Smooth muscle cell (in vitro differentiated cells): ENCODE results near the gene COL13A1. TPM values are rescaled to one million over a fixed set of nuclear protein-coding genes. Genes with fewer than 3 reads are reported as not detected.

Experiments
- DNase-seq: peaks from one replicate; lab custom pipeline; 2025; ENCODE audit not compliant: unreplicated experiment; lab: John Stamatoyannopoulos, UW
- H2AFZ ChIP-seq: fragments of 200-600 bp; sonication (generic); 2 replicates; pipeline ENCODE4 v1.6.0; 2016; ENCODE audit warnings: antibody characterized with exemption, low read depth, mild to moderate bottlenecking
- H3F3A ChIP-seq: fragments of 200-600 bp; sonication (generic); 2 replicates; pipeline ENCODE4 v1.6.0; 2017; ENCODE audit warnings: antibody characterized with exemption, low read depth
- H3K27ac ChIP-seq: fragments of 200-600 bp; sonication (generic); 2 replicates; pipeline ENCODE4 v1.5.1; 2016; ENCODE audit warnings: low read depth, mild to moderate bottlenecking
- H3K27me3 ChIP-seq: fragments of 200-600 bp; sonication (generic); 2 replicates; pipeline ENCODE4 v1.6.1; 2016; ENCODE audit warnings: low read depth, mild to moderate bottlenecking
- H3K36me3 ChIP-seq: fragments of 200-600 bp; sonication (generic); 2 replicates; pipeline ENCODE4 v1.5.1; 2016; ENCODE audit warnings: low read depth
- H3K4me1 ChIP-seq: fragments of 200-600 bp; sonication (generic); 2 replicates; pipeline ENCODE4 v1.5.1; 2016; ENCODE audit warnings: low read depth
- H3K4me2 ChIP-seq: fragments of 200-600 bp; sonication (generic); 2 replicates; pipeline ENCODE4 v1.6.0; 2016; ENCODE audit warnings: mild to moderate bottlenecking
- H3K4me3 ChIP-seq: fragments of 200-600 bp; sonication (generic); 2 replicates; pipeline ENCODE4 v1.5.1; 2016; ENCODE audit warnings: mild to moderate bottlenecking
- H3K79me2 ChIP-seq: fragments of 200-600 bp; sonication (generic); 2 replicates; pipeline ENCODE4 v1.6.0; 2016; ENCODE audit warnings: low read depth, mild to moderate bottlenecking
- H3K9ac ChIP-seq: fragments of 200-600 bp; sonication (generic); 2 replicates; pipeline ENCODE4 v1.6.0; 2016; ENCODE audit warnings: low read depth
- H3K9me3 ChIP-seq: fragments of 200-600 bp; sonication (generic); replicated peaks from 2 replicates; pipeline ENCODE4 v1.5.1; 2016; ENCODE audit warnings: low read depth
- H4K20me1 ChIP-seq: fragments of 200-600 bp; sonication (generic); 2 replicates; pipeline ENCODE4 v1.6.0; 2016; ENCODE audit warnings: low read depth
- WGBS: methylation state at CpG from one replicate; pipeline ENCODE4 v1.1.7; 2016; ENCODE audit warnings: low lambda C conversion rate; 5-methylcytosine and 5-hydroxymethylcytosine counted together
- polyA plus RNA-seq: library from polyadenylated mRNA; unstranded; fragments of >200 nt; fragmentation: Nextera tagmentation; extraction: Ambion mirVana; gene quantifications from 2 replicates; pipeline ENCODE4 v1.2.1, GENCODE V29; 2016
- total RNA-seq: library from RNA; depleted of rRNA; stranded (reverse); fragments of >200 nt; gene quantifications from 2 replicates; pipeline ENCODE4 v1.2.3, GENCODE V29; 2014
- TF ChIP-seq, protein P1 (sequence below): fragments of 200-600 bp; sonication (generic); IDR thresholded peaks from 2 replicates; pipeline ENCODE4 v1.5.1; 2017; ENCODE audit warnings: borderline replicate concordance, mild to moderate bottlenecking, antibody characterized with exemption; ENCODE audit not compliant: insufficient read depth, poor library complexity, severe bottlenecking

Gene COL13A1
- total and polyA plus RNA-seq, 2 experiments from 2014 or later = 6.1 to 15.0 TPM

GRCh38 chr10:69866246-69866687 lies 64.6 kb downstream of the COL13A1 start:
- TF ChIP-seq, protein P1, sequence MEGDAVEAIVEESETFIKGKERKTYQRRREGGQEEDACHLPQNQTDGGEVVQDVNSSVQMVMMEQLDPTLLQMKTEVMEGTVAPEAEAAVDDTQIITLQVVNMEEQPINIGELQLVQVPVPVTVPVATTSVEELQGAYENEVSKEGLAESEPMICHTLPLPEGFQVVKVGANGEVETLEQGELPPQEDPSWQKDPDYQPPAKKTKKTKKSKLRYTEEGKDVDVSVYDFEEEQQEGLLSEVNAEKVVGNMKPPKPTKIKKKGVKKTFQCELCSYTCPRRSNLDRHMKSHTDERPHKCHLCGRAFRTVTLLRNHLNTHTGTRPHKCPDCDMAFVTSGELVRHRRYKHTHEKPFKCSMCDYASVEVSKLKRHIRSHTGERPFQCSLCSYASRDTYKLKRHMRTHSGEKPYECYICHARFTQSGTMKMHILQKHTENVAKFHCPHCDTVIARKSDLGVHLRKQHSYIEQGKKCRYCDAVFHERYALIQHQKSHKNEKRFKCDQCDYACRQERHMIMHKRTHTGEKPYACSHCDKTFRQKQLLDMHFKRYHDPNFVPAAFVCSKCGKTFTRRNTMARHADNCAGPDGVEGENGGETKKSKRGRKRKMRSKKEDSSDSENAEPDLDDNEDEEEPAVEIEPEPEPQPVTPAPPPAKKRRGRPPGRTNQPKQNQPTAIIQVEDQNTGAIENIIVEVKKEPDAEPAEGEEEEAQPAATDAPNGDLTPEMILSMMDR = no peak
- H2AFZ ChIP-seq = peak overlapping the region; percentile 88
- H3F3A ChIP-seq = peaks cover 9% of the 10 kb centered on the region
- no peaks in the 10 kb centered on the region for H3K79me2 ChIP-seq
- no peaks in the 10 kb centered on the region for H3K27me3 ChIP-seq
- no peaks in the 10 kb centered on the region for H4K20me1 ChIP-seq
- no peaks in the 10 kb centered on the region for H3K36me3 ChIP-seq
- H3K4me3 ChIP-seq = no peak overlapping the region
- H3K27ac ChIP-seq = peak overlapping the region; percentile 63
- H3K9me3 ChIP-seq = no peaks in the 10 kb centered on the region
- H3K4me2 ChIP-seq = peak overlapping the region; percentile 35
- no peak overlapping the region for H3K9ac ChIP-seq
- H3K4me1 ChIP-seq = peaks cover 33% of the 10 kb centered on the region
- DNase-seq = no peak
- WGBS = 41% methylated on average over 5 of the region's 5 CpGs

- Histone ChIP-seq H3K9me3 (no peaks in the 10 kb centered on the region), H4K20me1 (no peaks in the 10 kb centered on the region), H3F3A (peaks cover 9% of the 10 kb centered on the region), H3K79me2 (no peaks in the 10 kb centered on the region), H3K27me3 (no peaks in the 10 kb centered on the region), H2AFZ (peak overlapping the region; percentile 88), H3K4me3 (peak overlapping the region; percentile 22), H3K9ac (no peak overlapping the region), H3K36me3 (no peaks in the 10 kb centered on the region), H3K27ac (peak overlapping the region; percentile 63), H3K4me1 (peaks cover 33% of the 10 kb centered on the region), H3K4me2 (peak overlapping the region; percentile 35)
- 29% methylated on average over 27 of the region's 28 CpGs for WGBS
- DNase-seq = peak; percentile 27
- TF ChIP-seq, protein P1 = no peak
Measured at GRCh38 chr10:69866688-69867461, 65.2 kb downstream of the COL13A1 start.

GRCh38 chr10:69867699-69868558 lies 66.2 kb downstream of the COL13A1 start:
- DNase-seq = no peak

More at GRCh38 chr10:69867699-69868558, 66.2 kb downstream of the COL13A1 start:
- H2AFZ ChIP-seq = no peak overlapping the region
- no peaks in the 10 kb centered on the region for H3K9me3 ChIP-seq
- no peak overlapping the region for H3K4me2 ChIP-seq
- WGBS = 79% methylated on average over 13 of the region's 13 CpGs
- peaks cover 9% of the 10 kb centered on the region for H3F3A ChIP-seq
- TF ChIP-seq, protein P1 = no peak
- H3K9ac ChIP-seq = no peak overlapping the region
- H4K20me1 ChIP-seq = no peaks in the 10 kb centered on the region
- no peaks in the 10 kb centered on the region for H3K27me3 ChIP-seq
- no peak overlapping the region for H3K4me3 ChIP-seq
- peaks cover 33% of the 10 kb centered on the region for H3K4me1 ChIP-seq
- no peak overlapping the region for H3K27ac ChIP-seq
- H3K79me2 ChIP-seq = no peaks in the 10 kb centered on the region
- H3K36me3 ChIP-seq = no peaks in the 10 kb centered on the region
